SU-DHL-6 (cell line): ENCODE data around the gene OPA1.

Source experiments
- H2AFZ ChIP-seq: fragments of 200-600 bp; sonication (generic); 2 replicates; pipeline ENCODE4 v1.6.1; 2014; ENCODE audit warnings: low read depth, mild to moderate bottlenecking, moderate library complexity, mixed read lengths, antibody characterized with exemption, low read length; ENCODE audit not compliant: severe bottlenecking
- H3F3A ChIP-seq: fragments of 200-600 bp; shearing (Covaris generic); 2 replicates; pipeline ENCODE4 v1.6.0; 2016; ENCODE audit warnings: antibody characterized with exemption, mild to moderate bottlenecking; ENCODE audit not compliant: insufficient read depth
- H3K27ac ChIP-seq: fragments of 200-600 bp; sonication (generic); 2 replicates; pipeline ENCODE4 v1.5.1; 2016; ENCODE audit warnings: low read depth, mild to moderate bottlenecking, low read length, moderate library complexity, mixed read lengths
- H3K27me3 ChIP-seq: fragments of 200-600 bp; sonication (generic), shearing (Covaris generic); 2 replicates; pipeline ENCODE4 v1.6.0; 2014; ENCODE audit warnings: mild to moderate bottlenecking, low read length
- H3K36me3 ChIP-seq: fragments of 200-600 bp; sonication (generic); 2 replicates; pipeline ENCODE4 v1.6.1; 2014; ENCODE audit warnings: mild to moderate bottlenecking, low read length, mixed read lengths
- H3K4me2 ChIP-seq: fragments of 300-600, 200-600 bp; shearing (Covaris generic), sonication (generic); 2 replicates; pipeline ENCODE4 v1.6.0; 2014; ENCODE audit warnings: low read length, low read depth, mild to moderate bottlenecking; ENCODE audit not compliant: poor library complexity, severe bottlenecking
- H3K4me3 ChIP-seq: fragments of 200-600 bp; sonication (generic); 2 replicates; pipeline ENCODE4 v1.5.1; 2014; ENCODE audit warnings: antibody characterized with exemption, low read length, mild to moderate bottlenecking, mixed read lengths; ENCODE audit not compliant: insufficient read depth, poor library complexity, severe bottlenecking
- H3K79me2 ChIP-seq: fragments of 200-600 bp; sonication (generic); 2 replicates; pipeline ENCODE4 v1.6.1; 2014; ENCODE audit warnings: mild to moderate bottlenecking, low read length, moderate library complexity; ENCODE audit not compliant: insufficient read depth
- H3K9ac ChIP-seq: fragments of 200-600 bp; sonication (generic); 2 replicates; pipeline ENCODE4 v1.7.0; 2014; ENCODE audit warnings: mild to moderate bottlenecking, low read length
- H3K9me2 ChIP-seq: fragments of 200-600 bp; sonication (generic); replicated peaks from 2 replicates; pipeline ENCODE4 v1.6.1; 2014; ENCODE audit warnings: low read length; ENCODE audit not compliant: insufficient read depth
- H3K9me3 ChIP-seq: fragments of 200-600 bp; sonication (generic); 2 replicates; pipeline ENCODE4 v1.6.1; 2014; ENCODE audit warnings: low read length, mixed read lengths; ENCODE audit not compliant: insufficient read depth
- H4K20me1 ChIP-seq: fragments of 200-600 bp; sonication (generic); 2 replicates; pipeline ENCODE4 v1.6.1; 2014; ENCODE audit warnings: low read depth, mild to moderate bottlenecking, antibody characterized with exemption, low read length, moderate library complexity, mixed read lengths
- CTCF ChIP-seq: fragments of 200-600 bp; sonication (generic); IDR thresholded peaks from one replicate; pipeline ENCODE4 v1.5.1; 2017; ENCODE audit warnings: antibody characterized with exemption, mild to moderate bottlenecking, low read length, moderate library complexity; ENCODE audit not compliant: insufficient read depth, poor library complexity, severe bottlenecking
- EZH2phosphoT487 ChIP-seq: fragments of 200-600 bp; sonication (generic), shearing (Covaris generic); conservative IDR thresholded peaks from 2 replicates; pipeline ENCODE4 v1.6.1; 2018; ENCODE audit warnings: mild to moderate bottlenecking, antibody characterized with exemption, low read length, moderate library complexity, mixed read lengths

OPA1 gene

GRCh38 chr3:193638833-193639232 lies 45.8 kb downstream of the OPA1 start:
- Histone ChIP-seq H3K4me2 (no peak overlapping the region), H3K27me3 (no peaks in the 10 kb centered on the region), H4K20me1 (no peaks in the 10 kb centered on the region), H2AFZ (no peak overlapping the region), H3K79me2 (no peaks in the 10 kb centered on the region), H3K9me3 (no peaks in the 10 kb centered on the region), H3K27ac (no peak overlapping the region), H3K36me3 (peaks cover 45% of the 10 kb centered on the region), H3K4me3 (no peak overlapping the region), H3K9ac (no peak overlapping the region), H3K9me2 (no peaks in the 10 kb centered on the region), H3F3A (no peaks in the 10 kb centered on the region)
- TF ChIP-seq EZH2phosphoT487, result no peak
- no peak for TF ChIP-seq CTCF

DNA sequence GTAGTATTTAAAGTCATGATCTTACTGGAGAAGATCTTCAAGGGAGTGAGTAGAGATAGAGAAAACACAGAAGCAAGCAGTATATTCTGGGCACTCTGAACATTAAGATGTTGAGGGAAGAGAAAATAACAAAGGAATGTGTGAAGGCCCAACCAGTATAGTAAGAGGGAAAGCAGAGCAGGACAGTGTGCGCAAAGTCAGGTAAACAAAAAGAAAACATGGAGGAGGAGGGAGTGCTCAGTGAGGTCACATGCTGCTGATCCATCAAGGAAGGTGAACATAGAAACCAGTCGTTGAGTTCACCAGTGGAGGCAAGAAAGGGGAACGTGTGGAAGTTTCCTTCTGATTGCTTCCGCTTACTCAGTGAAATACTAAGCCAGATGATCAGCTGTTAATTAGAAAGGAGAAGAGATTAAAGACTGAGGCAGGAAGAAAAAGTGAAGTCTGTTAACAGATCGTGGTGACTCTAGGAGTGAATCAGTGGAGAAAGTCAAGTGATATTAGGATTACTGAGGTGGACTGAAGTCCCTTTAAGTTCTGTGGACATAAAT lies 47.2 kb downstream of the OPA1 start:
- Histone ChIP-seq H3K9me2 (no peaks in the 10 kb centered on the region), H2AFZ (no peak overlapping the region), H3F3A (no peaks in the 10 kb centered on the region), H3K79me2 (no peaks in the 10 kb centered on the region), H3K4me2 (no peak overlapping the region), H3K4me3 (no peak overlapping the region), H3K9ac (no peak overlapping the region), H3K9me3 (no peaks in the 10 kb centered on the region), H3K36me3 (peaks cover 50% of the 10 kb centered on the region), H3K27ac (no peak overlapping the region), H4K20me1 (no peaks in the 10 kb centered on the region), H3K27me3 (no peaks in the 10 kb centered on the region)
- TF ChIP-seq EZH2phosphoT487 (no peak), CTCF (no peak)

- no peak overlapping the region for H3K4me2 ChIP-seq
- no peak overlapping the region for H2AFZ ChIP-seq
- no peaks in the 10 kb centered on the region for H3K9me2 ChIP-seq
- no peak overlapping the region for H3K4me3 ChIP-seq
- TF ChIP-seq EZH2phosphoT487, result no peak
- TF ChIP-seq CTCF, result no peak
- no peaks in the 10 kb centered on the region for H3K79me2 ChIP-seq
- H3F3A ChIP-seq, result no peaks in the 10 kb centered on the region
- H3K27me3 ChIP-seq, result no peaks in the 10 kb centered on the region
- H4K20me1 ChIP-seq, result no peaks in the 10 kb centered on the region
- H3K27ac ChIP-seq, result no peak overlapping the region
- no peak overlapping the region for H3K9ac ChIP-seq
- no peaks in the 10 kb centered on the region for H3K9me3 ChIP-seq
- H3K36me3 ChIP-seq, result peaks cover 50% of the 10 kb centered on the region
Measured at GRCh38 chr3:193640728-193641439, 47.9 kb downstream of the OPA1 start.
